ENCODE measurements around the gene LZTS3.

DNA sequence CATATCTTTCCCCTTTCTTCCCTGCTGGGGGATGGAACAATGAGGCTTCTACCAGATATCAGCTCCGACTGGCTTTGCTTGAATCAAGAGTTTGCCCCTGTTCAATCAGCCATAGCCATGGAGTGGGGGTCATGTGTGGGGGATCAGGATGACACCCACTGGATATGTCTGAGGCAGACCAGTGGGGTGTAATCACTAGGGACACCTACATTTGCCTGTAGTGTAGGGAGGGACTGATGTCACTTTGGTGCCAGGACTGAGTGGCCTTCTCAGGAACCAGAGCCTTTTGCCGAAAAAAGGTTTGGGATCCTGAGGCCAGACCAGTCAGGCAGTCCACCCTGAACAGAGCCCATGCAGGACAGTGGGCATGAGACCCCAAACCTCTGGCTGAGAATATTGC is 37.0 kb upstream of the LZTS3 start:
- TF ChIP-seq, protein P1, sequence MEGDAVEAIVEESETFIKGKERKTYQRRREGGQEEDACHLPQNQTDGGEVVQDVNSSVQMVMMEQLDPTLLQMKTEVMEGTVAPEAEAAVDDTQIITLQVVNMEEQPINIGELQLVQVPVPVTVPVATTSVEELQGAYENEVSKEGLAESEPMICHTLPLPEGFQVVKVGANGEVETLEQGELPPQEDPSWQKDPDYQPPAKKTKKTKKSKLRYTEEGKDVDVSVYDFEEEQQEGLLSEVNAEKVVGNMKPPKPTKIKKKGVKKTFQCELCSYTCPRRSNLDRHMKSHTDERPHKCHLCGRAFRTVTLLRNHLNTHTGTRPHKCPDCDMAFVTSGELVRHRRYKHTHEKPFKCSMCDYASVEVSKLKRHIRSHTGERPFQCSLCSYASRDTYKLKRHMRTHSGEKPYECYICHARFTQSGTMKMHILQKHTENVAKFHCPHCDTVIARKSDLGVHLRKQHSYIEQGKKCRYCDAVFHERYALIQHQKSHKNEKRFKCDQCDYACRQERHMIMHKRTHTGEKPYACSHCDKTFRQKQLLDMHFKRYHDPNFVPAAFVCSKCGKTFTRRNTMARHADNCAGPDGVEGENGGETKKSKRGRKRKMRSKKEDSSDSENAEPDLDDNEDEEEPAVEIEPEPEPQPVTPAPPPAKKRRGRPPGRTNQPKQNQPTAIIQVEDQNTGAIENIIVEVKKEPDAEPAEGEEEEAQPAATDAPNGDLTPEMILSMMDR (tag by site-specific recombination; IDR thresholded peaks at IDR 0.05) = no peak
- TF ChIP-seq, protein P2, sequence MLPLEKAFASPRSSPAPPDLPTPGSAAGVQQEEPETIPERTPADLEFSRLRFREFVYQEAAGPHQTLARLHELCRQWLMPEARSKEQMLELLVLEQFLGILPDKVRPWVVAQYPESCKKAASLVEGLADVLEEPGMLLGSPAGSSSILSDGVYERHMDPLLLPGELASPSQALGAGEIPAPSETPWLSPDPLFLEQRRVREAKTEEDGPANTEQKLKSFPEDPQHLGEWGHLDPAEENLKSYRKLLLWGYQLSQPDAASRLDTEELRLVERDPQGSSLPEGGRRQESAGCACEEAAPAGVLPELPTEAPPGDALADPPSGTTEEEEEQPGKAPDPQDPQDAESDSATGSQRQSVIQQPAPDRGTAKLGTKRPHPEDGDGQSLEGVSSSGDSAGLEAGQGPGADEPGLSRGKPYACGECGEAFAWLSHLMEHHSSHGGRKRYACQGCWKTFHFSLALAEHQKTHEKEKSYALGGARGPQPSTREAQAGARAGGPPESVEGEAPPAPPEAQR (tag by site-specific recombination; IDR thresholded peaks at IDR 0.05) = no peak
- no peak for TF ChIP-seq ZNF19 (tag by site-specific recombination; IDR thresholded peaks at IDR 0.05; ENCODE audit: low read depth)
- TF ChIP-seq ZNF23 (tag by site-specific recombination; IDR thresholded peaks at IDR 0.05; ENCODE audit: borderline replicate concordance) = no peak
- no peak for TF ChIP-seq ZNF610 (tag by site-specific recombination; IDR thresholded peaks at IDR 0.05; ENCODE audit: borderline replicate concordance)
- no peak for TF ChIP-seq ZNF426 (tag by site-specific recombination; IDR thresholded peaks at IDR 0.05)
